ENCODE data around the gene AKAP8. TPM values are rescaled to one million over a fixed set of nuclear protein-coding genes. Genes with fewer than 3 reads are reported as not detected.

The AKAP8 gene
- total and polyA plus RNA-seq, 9 of the 15 experiments (the other 6 are each of a cell fraction or from before 2014, with no cell fraction given) = 3.4 to 56.5 (median 15.0) TPM

DNA sequence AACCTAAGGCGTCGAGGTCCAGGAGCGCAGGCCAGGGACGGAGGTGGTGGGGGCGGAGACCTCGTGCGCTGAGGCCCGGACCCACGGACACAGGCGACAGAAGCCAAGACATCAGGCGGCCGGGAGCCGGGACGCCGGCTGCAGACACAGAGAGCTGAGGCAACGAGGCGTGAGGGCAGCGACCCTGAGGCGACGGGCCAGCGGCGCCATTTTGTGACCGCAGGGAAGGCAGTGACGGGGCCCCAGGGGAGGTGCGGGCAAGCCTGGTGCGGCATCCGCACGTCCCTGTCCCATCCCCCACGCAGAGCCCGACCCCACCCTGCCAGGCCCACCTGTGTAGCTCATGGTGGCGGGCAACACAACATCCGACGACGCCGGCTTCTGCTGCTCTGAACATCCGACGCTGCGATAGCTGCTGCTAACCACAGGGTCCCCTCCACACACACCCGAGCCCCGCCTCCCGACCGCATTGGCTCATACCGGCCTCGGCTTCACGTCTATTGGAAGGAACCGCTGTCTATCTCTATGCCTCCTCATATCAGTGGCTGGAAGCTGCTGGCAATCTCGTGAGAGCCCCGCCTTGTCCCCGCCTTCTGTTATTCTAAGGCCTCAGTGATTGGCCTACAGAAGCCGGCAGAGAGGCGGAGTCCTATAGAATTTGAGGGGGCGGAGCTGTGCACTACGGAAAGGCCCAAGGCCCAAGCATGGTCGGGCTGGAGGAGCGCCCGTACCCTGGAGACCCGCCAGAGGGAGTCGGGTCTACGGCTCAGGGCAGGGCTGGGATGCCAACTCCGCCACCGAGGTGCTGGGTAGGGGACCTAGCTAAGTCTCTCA is 39.2 kb upstream of the AKAP8 start, which contains the start of gene AKAP8L (continued):
- peak; percentile 87 for TF ChIP-seq ATF7 (IDR thresholded peaks at IDR 0.05)
- peak; percentile 79 for TF ChIP-seq ZBTB7A (IDR thresholded peaks at IDR 0.05; ENCODE audit: borderline replicate concordance, control insufficient read depth, low read depth, low read length)
- TF ChIP-seq ZNF146 (CRISPR knock-in tag; IDR thresholded peaks at IDR 0.05; ENCODE audit: unreplicated experiment) = no peak
- TF ChIP-seq BCOR (IDR thresholded peaks at IDR 0.05) = no peak
- TF ChIP-seq NFIC (IDR thresholded peaks at IDR 0.05) = peak; percentile 42
- no peak for TF ChIP-seq MYBL2 (IDR thresholded peaks at IDR 0.05; ENCODE audit: low read depth)
- TF ChIP-seq MYBL2 (CRISPR knock-in tag; IDR thresholded peaks at IDR 0.05; ENCODE audit: borderline replicate concordance) = no peak
- no peak for TF ChIP-seq ZNF212 (CRISPR knock-in tag; IDR thresholded peaks at IDR 0.05)
- peak; percentile 75; the same call in 1 of the 2 replicates for TF ChIP-seq ERF (CRISPR knock-in tag; IDR thresholded peaks at IDR 0.05)
- TF ChIP-seq SIRT6 (IDR thresholded peaks at IDR 0.05; ENCODE audit: low read depth, low read length) = no peak
- TF ChIP-seq, protein P1, sequence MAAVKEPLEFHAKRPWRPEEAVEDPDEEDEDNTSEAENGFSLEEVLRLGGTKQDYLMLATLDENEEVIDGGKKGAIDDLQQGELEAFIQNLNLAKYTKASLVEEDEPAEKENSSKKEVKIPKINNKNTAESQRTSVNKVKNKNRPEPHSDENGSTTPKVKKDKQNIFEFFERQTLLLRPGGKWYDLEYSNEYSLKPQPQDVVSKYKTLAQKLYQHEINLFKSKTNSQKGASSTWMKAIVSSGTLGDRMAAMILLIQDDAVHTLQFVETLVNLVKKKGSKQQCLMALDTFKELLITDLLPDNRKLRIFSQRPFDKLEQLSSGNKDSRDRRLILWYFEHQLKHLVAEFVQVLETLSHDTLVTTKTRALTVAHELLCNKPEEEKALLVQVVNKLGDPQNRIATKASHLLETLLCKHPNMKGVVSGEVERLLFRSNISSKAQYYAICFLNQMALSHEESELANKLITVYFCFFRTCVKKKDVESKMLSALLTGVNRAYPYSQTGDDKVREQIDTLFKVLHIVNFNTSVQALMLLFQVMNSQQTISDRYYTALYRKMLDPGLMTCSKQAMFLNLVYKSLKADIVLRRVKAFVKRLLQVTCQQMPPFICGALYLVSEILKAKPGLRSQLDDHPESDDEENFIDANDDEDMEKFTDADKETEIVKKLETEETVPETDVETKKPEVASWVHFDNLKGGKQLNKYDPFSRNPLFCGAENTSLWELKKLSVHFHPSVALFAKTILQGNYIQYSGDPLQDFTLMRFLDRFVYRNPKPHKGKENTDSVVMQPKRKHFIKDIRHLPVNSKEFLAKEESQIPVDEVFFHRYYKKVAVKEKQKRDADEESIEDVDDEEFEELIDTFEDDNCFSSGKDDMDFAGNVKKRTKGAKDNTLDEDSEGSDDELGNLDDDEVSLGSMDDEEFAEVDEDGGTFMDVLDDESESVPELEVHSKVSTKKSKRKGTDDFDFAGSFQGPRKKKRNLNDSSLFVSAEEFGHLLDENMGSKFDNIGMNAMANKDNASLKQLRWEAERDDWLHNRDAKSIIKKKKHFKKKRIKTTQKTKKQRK (IDR thresholded peaks at IDR 0.05; ENCODE audit: borderline replicate concordance, low read depth, low read length) = peak; percentile 99
- TF ChIP-seq SREBF2 (CRISPR knock-in tag; IDR thresholded peaks at IDR 0.05) = no peak
- no peak for TF ChIP-seq KDM4B (IDR thresholded peaks at IDR 0.05; ENCODE audit: borderline replicate concordance in 2 of 2, low read depth in 1 of 2)
- no peak for TF ChIP-seq ZNF717 (CRISPR knock-in tag; IDR thresholded peaks at IDR 0.05)
- TF ChIP-seq FUS (optimal IDR thresholded peaks at IDR 0.05; ENCODE audit: low read depth, low read length) = peak; percentile 70
- TF ChIP-seq, protein P2, sequence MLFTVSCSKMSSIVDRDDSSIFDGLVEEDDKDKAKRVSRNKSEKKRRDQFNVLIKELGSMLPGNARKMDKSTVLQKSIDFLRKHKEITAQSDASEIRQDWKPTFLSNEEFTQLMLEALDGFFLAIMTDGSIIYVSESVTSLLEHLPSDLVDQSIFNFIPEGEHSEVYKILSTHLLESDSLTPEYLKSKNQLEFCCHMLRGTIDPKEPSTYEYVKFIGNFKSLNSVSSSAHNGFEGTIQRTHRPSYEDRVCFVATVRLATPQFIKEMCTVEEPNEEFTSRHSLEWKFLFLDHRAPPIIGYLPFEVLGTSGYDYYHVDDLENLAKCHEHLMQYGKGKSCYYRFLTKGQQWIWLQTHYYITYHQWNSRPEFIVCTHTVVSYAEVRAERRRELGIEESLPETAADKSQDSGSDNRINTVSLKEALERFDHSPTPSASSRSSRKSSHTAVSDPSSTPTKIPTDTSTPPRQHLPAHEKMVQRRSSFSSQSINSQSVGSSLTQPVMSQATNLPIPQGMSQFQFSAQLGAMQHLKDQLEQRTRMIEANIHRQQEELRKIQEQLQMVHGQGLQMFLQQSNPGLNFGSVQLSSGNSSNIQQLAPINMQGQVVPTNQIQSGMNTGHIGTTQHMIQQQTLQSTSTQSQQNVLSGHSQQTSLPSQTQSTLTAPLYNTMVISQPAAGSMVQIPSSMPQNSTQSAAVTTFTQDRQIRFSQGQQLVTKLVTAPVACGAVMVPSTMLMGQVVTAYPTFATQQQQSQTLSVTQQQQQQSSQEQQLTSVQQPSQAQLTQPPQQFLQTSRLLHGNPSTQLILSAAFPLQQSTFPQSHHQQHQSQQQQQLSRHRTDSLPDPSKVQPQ (CRISPR knock-in tag; IDR thresholded peaks at IDR 0.05; ENCODE audit: borderline replicate concordance) = no peak
- TF ChIP-seq ZNF507 (tag; conservative IDR thresholded peaks at IDR 0.05) = no peak
- TF ChIP-seq, protein P3, sequence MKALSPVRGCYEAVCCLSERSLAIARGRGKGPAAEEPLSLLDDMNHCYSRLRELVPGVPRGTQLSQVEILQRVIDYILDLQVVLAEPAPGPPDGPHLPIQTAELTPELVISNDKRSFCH (CRISPR knock-in tag; IDR thresholded peaks at IDR 0.05) = no peak
- TF ChIP-seq, protein P3 (tag; IDR thresholded peaks at IDR 0.05) = no peak
- TF ChIP-seq ZNF431 (CRISPR knock-in tag; IDR thresholded peaks at IDR 0.05) = 0 out of 2 replicates have a peak, but pooled peaks have one; percentile 49
- 0 out of 2 replicates have a peak, but pooled peaks have one; percentile 54 for TF ChIP-seq CREB1 (IDR thresholded peaks at IDR 0.05)
- peak; percentile 64 for TF ChIP-seq CREB1 (CRISPR knock-in tag; IDR thresholded peaks at IDR 0.05)
- TF ChIP-seq RBM15 (IDR thresholded peaks at IDR 0.05; ENCODE audit: insufficient read depth, low read length) = no peak
- no peak for TF ChIP-seq MAFG (tag; conservative IDR thresholded peaks at IDR 0.05)
